Eye (tissue), 1 donor: ENCODE data around the gene XYLT1.

Experiments used
- DNase-seq: peaks from one replicate; pipeline ENCODE4 v3.0.0-alpha.2; 2015

The XYLT1 gene

GRCh38 chr16:17276010-17276530 is 194.7 kb downstream of the XYLT1 start:
- no peak for DNase-seq

DNA sequence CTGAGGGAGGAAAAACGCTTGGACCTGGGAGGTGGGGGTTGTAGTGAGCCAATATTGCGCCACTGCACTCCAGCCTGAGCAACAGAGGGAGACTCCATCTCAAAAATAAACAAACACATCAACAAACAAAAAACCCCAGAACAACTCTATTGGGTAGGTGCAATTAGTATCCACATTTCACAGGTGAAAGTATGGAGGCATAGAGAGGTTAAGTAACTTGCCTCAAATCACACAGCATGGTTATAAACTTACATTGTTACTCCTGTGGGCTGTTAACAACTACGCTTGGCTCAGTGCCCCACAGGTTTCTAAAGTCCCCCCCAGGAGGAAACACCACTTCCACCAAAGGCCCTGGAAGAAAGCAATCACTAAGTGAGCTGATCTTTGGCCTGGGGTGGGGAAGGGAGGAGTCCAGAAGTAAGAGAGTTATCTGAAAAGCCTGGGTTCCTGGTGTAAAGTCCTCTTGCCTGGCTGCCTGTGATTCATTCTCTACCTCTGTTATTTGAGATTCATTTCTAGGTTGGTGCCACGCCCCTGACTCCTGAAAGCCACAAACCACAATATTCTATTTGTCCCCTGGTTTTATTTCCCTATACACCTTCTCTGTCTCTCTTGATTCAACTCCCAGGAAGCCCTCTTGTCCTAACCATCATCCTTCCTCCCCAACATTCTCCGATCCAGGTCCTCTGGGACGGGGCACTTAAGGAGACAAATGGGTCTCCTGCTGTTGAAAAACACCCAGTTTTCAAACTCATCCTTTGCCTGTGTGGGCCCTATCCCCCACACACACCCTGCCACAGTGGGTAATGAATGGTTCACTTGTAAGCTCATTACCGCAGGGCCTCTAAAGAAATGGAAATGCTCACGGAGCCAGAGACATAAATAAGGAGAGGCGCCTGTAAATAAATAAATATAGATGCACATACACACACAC is 195.4 kb downstream of the XYLT1 start:
- no peak for DNase-seq

DNA sequence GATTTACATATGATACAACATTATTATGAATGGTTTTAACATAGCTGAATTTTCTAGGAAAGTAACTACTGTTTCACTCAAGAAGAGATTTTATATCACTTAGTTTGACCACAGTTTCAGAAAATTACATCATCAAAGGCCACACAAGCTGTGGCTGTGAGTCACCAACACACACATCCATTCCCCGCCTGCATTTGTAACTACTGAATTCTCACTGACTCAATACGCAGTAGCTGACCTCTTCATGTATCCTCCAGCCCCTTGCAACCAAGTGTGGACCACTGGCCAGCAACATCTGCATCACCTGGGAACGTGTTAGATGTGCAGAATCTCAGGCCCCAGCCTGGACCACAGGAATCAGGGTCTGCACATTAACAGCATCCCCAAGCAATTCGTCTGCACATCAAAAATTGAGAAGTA is 197.6 kb downstream of the XYLT1 start:
- no peak for DNase-seq

DNA sequence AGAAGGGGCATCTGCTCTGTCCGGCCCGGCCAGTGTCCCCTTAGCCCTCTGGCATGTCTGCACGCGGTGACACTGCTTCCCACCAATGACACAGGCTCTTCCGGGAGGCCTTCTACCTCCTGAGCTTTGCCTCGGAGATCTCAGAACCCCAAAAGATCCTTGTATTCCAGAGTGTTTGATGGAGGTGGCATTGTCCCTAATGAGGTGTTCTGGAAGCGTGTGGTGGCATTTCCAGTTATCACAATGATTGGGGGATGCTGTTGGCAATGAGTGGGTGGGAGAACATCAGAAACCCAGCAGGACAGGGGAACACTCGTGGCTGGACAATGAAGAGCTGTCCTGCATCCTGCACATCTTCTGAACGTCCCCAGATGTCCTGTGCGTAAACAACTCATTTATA is 198.0 kb downstream of the XYLT1 start:
- no peak for DNase-seq

DNA sequence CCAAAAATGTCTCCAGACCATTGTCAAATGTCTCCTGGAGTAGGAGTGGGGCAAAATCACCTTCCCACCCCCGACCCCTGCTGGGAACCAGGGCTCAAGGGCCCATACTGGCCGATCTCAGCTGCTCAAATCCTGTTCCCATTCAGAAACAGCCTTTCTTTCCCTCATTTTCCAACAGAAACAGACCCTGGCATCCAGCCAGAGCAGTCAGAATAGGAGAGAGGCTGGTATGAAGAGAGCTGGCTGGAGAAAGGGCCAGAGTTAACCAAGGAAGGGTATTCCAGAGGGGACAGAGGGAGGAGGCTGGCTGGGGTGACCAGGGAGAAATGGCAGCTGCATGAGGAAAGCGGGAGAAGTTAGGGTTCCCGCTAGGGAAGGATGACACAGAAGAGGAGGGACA is 199.1 kb downstream of the XYLT1 start:
- peak; percentile 59 for DNase-seq

- no peak for DNase-seq
Observed at GRCh38 chr16:17270683-17271109, 200.1 kb downstream of the XYLT1 start.

- DNase-seq, result no peak
Observed at GRCh38 chr16:17270111-17270510, 200.6 kb downstream of the XYLT1 start.

DNA sequence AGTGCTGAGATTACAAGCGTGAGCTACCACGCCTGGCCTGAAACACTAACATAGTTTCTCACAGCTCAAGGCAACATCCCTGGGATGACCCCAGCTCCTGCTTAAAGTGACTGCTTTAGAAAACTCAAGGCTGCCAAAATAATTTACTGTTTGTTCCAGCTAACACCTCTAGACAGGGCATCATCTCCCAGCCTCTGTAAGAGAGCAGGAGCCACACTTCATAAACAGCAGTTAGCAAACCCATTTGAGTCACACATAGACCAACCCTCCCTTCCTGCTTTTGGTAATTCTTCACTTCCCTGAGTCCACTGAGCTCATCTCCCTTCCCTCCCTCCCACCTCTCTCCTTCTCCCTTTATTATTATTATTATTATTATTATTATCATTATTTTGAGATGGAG is 201.3 kb downstream of the XYLT1 start:
- no peak for DNase-seq

DNA sequence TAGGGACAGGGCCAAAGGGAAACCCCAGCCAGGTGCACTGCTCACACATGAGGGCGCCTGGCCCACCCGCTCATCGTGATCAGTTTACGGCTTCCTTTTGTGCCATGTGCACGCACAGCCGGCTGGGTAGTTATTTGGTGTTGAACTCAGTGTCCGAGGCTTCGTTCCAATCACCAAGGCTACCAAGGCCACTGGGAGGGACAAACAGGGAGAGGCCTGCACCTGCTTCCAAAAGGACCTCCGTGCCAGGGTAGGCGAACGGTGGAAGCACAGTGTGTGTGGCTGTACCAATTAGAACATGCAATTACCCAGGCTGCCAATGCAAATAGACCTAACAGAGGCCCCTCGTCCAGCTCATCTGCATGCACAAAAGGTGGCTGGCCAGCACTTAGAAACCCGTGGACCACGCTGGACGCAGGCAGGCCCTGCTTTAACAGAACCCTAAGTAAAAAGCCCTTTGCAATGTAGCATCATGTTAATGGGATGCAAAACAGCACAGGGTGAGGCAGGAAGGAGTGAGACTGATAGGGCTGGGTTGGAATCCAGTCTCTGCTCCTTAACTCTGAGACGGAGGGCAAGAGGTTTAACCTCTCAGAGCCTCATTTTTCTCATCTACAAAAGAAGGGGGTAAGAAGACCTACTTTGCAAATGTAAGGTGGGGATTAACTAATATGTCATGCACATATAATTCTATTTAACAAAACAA is 204.0 kb downstream of the XYLT1 start:
- no peak for DNase-seq

GRCh38 chr16:17265154-17265553 is 205.6 kb downstream of the XYLT1 start:
- no peak for DNase-seq

DNA sequence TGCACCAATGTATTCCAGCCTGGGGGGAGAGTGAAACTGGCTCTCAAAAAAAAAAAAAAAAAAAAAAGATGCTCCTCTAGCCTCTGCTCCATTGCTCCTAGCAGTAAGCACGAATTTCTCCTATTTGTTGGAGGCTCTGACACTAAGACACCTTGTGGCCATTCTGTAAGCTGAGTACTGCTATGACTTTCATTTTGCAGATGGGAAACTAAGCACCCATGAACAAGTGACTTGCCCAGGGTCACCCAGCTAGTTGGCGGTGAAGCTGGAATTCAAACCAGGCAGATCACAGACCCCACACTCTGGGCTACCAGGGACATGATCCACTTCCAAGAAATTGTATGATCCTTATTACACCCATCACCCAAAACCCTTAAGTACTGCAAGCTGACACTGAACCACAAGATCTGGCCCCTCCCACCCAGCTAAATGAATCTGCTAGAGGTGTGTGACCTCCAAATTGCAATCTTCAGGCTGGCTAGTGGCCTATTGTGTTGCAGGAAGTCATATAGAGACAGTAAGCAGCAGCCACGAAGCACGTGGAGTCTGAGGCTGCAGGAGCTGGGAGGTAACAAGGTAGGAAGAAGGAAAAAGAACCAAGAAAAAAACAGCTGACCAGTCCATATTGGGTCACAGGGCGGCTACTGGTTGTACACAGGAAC is 209.4 kb downstream of the XYLT1 start:
- no peak for DNase-seq

- no peak for DNase-seq
Observed at GRCh38 chr16:17260276-17260849, 210.4 kb downstream of the XYLT1 start.

DNA sequence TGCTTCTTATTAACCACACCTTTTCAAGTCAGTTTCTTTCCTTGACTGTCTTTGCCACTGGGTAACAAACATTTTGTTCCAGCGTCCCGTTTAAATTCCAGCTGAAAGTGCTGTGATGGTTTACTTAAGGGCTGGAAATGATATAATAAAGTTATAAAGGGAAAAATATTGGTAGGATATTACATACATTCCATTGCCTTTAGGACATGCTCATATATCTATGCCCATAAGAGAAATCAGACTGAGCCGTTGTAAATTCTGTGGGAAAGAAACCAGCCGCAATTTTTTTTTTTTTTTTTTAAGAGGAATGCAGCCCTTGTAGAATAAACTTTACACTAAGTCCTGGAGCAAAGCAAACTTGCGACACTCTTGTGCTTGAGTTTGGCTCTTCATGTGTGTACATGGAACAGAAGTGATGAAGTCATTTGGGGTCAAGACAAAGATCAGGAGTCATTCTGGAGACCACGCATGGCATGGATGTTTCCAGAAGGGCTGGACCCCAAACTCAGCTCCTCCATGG is 210.9 kb downstream of the XYLT1 start:
- no peak for DNase-seq

DNA sequence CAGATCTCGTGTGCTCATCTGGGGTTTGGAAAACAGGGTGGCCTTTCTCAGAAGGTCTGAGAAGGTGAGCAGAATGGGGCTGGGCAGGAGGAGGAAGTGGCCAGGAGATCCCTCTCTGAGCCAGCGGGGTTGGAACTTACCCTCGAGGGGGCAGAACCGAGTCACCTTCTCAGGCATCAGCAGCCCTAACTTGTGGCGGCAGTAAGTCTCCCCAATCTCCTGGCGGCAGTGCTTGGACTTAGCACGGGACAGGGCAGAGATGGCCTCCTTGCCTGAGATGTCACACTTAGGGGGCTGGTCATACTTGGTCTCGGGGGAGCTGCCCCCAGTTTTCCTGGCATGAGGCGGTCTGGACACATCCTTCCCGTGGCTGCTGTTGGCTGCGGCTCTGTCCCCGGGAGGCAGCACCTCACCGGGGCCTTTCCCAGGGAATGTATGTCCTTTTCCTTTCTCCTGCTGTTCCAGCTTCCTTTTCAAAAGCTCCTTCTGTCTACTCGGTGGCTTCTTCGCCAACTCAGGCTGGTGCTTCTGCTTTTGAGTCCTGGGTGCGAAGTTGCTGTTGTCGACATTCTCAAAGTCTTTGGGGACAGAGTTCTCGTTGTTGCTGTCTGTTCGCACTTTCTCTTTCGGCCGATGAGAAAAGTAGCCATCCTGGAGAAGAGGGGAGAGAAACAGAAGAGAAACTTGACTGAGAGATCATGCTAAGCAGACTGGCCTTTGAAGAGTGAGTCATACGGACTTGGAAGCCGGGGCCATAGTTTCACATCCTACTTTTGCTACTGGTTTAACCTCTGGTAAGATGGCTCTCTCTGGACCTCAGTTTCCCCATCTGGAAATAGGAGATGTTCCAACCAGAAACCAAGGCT is 211.7 kb downstream of the XYLT1 start:
- DNase-seq, result no peak

DNA sequence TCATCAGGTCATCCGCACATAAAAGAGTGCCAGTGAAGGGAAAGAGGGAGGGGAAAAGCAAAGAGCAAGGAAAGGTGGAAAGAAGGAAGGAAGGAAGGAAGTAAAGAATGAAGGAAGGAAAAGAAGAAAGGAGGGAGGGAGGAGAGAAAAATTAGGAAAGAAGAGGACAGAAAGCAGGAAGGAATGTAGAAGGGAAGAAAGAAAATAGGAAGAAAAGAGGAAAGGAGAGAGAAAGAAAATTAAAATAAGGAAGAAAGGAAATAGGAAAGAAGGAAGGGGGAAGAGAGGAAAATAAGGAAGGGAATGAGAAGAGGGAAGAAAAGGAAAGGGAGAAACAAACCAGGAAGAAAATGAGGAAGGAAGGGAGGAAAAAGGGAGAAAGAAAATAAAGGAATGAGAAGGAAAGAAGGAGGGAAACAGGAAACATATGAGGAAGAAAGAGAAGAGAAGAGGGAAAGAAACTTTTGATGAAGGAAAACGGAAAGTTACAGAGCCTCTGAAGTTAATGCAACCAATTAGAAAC is 212.6 kb downstream of the XYLT1 start:
- no peak for DNase-seq

- no peak for DNase-seq
Observed at GRCh38 chr16:17257426-17258023, 213.2 kb downstream of the XYLT1 start.

GRCh38 chr16:17252701-17253100 is 218.1 kb downstream of the XYLT1 start:
- no peak for DNase-seq

DNA sequence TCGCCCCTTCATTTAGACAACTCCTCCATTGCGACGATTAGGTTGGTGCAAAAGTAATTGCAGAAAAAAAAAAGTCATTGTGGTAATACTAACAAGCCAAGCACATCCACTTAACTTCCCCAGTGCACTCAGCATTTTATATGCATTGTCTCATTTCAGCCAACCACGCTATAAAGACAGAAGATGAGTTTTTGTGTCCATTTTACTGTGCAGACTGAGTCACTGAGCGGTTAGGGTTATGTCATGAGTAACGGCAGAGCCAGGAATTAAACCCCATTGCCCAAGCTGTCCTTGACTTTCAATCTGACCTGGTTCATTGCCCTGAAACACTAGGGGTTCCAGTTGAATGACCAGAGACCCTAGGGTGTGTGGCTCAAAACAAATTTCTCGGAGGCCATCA is 218.7 kb downstream of the XYLT1 start:
- DNase-seq, result no peak

DNA sequence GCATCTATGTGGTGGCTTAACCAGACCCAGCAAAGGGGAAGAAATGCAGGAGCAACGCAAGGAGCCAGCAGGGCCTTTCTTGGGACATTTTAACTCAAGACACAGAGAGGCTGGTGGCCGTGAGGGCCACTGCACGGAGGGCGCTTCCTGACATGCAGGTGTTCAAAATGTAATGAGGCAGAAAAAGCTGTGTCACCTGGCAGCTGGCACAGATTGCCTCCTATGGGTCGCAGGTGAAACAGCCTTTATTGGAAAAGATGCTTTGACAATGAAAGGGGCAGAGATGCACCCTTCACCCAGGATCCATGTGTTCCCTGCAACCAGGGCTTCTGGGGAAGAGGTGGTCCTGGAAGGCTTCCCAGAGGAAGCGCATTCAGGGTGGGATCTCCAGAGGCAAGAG is 219.3 kb downstream of the XYLT1 start:
- no peak for DNase-seq

- DNase-seq, result no peak
Observed at GRCh38 chr16:17246974-17247732, 223.6 kb downstream of the XYLT1 start.
